Esophagus muscularis mucosa (tissue), 3 donors: ENCODE results near the gene IKZF4.

Source experiments
- CTCF ChIP-seq, 3 experiments: fragments of 200-600 bp in 2 of 3; fragments of 450-650 bp in 1 of 3; sonication (generic) in 2 of 3; IDR thresholded peaks; one replicate each; pipeline ENCODE4 v1.5.1; 2017 to 2019; ENCODE audit warnings: antibody characterized with exemption in 3 of 3, mild to moderate bottlenecking in 2 of 3, moderate library complexity in 1 of 3
- POLR2A ChIP-seq: fragments of 450-650 bp; IDR thresholded peaks from one replicate; pipeline ENCODE4 v1.6.1; 2017; ENCODE audit warnings: antibody characterized with exemption, moderate library complexity, mild to moderate bottlenecking, low read depth

GRCh38 chr12:56081393-56082347 is 60.8 kb downstream of the IKZF4 start:
- no peak for TF ChIP-seq CTCF (IDR thresholded peaks at IDR 0.05)
- no peak for TF ChIP-seq POLR2A
